LNCAP (cell line): ENCODE measurements around the gene KDELR3.

Experiments
- TF ChIP-seq, protein P1 (sequence below): fragments of 450-650 bp; IDR thresholded peaks from 2 replicates; pipeline ENCODE4 v1.5.1; 2017; ENCODE audit warnings: mild to moderate bottlenecking

KDELR3 gene

DNA sequence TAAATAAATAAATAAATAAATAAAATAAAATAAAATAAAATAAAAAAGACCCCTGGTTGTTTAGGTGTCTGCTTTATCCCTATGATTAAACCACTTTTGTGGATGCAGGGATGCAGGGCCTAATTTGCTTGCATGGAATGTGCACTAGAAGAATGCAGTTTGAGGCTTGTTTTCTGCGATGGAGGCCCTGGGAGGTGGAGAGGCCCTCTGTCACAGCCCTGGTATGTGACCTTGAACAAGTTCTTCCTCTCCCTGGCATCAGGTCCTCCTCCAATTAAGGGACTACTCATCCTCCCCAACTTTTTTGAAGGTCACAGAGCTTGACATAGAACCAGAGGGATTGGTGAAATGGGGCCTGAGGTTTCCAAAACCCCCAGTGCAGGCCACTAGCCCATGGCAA is 35.6 kb upstream of the KDELR3 start:
- TF ChIP-seq, protein P1, sequence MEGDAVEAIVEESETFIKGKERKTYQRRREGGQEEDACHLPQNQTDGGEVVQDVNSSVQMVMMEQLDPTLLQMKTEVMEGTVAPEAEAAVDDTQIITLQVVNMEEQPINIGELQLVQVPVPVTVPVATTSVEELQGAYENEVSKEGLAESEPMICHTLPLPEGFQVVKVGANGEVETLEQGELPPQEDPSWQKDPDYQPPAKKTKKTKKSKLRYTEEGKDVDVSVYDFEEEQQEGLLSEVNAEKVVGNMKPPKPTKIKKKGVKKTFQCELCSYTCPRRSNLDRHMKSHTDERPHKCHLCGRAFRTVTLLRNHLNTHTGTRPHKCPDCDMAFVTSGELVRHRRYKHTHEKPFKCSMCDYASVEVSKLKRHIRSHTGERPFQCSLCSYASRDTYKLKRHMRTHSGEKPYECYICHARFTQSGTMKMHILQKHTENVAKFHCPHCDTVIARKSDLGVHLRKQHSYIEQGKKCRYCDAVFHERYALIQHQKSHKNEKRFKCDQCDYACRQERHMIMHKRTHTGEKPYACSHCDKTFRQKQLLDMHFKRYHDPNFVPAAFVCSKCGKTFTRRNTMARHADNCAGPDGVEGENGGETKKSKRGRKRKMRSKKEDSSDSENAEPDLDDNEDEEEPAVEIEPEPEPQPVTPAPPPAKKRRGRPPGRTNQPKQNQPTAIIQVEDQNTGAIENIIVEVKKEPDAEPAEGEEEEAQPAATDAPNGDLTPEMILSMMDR: no peak

DNA sequence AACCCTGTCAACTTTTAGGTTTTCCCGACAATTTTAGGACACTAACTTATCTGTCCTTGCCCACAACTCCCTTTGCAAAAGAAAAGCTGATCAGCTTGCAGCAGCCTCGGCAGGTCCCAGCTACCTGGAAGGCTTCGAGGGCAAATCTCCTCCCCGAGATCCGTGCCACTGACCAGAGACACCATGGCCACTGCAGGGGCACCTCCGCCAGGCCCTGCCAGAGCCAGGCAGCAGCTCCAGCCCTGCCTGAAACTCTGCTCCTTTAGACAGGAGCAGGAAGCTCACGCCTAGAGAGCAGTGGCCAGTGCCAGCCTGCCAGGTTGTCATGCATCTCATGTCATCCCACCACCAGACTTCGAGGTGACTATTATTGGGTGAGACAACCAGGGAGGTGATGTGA is 34.0 kb upstream of the KDELR3 start:
- TF ChIP-seq, protein P1: no peak

DNA sequence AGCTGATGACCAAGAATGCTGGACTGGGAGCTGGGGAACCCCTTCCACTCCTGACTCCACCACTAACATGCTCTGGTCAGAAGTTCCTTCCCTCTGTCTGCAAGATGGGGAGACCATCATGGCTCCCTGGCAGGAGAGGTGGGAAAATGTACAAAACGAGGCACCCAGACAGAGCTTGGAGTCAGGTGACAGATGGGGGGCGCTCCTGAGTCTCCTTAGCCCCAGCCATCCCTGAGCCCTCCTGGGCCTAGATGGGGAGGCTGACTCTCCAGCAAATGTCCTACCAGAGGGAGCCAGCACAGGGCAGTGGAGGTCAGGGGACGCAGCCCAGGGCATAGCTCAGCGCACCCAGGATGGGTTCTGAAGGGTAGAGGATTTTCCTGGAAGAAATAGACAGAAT is 32.9 kb upstream of the KDELR3 start:
- TF ChIP-seq, protein P1: no peak

DNA sequence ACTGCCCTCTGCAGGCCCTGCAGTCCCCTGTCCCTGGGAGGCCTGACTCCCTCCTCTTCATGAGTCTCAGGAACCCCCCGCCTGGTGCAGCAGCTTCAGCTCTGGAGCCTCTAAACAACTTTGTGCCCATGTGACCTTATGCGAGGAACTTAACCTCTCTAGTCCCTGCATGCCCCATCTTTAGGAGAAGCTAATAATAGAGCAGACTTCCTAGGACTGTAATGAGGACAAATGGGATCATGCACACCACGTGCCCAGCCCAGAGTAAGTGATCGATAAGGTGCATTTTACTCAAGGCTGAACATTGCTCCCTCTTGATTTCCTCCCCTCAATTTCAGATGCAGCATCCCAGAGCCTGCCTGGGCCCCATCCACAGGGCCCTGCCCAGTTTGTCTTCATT is 31.9 kb upstream of the KDELR3 start:
- TF ChIP-seq, protein P1: no peak

DNA sequence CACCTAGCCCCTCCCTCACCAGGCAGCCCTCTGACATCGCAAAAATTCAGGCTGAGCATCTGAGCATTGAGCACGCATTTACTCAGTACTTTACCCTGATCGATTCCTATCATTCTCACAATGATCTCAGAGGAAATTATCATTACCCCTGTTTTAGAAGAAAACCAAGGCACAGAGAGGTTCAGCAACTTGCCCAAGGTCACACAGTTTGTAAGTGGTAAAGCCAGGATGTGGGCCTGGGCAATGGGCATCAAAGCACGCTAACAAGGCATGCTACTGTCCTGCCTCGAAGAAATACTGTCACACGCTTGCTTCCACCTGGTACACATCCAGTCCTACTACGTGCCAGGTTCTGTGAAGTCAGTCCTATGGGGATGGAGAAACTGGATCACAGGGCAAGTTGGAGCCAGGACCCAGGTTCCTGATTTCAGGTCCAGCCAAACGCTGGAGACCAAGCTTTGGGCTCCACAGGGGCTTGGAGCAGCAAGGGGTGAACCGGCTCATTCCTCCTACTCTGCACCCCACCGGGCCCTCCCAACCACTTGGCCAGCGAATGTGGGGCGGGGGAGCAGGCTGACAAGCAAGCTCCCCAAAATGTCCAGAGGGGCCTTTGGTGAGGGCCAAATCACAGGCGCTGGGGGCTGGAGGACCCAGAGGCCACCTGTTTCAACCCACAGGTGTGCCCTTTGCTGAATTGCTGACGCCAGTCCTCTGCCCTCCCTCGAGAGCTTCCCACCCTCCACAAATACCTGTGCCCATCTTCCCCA is 31.1 kb upstream of the KDELR3 start:
- TF ChIP-seq, protein P1: no peak

DNA sequence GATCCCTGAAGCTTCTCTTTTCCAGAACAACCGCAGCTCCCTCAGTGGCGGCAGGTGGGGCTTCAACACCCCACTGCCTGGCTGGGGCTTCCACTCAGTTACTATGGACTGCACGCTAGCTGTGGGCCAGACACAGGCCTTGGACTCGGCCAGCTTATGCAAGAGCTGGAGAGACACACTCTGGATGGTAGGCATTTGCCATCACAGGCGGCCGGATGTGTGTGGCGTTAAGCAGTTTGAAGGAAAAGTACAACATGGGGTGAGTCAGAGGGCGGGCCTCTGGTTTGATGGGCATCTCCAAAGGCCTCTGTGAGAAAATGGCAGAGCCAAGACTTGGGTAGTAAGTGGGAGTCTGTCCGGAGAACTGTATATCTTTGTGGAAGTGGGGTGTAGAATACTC is 30.5 kb upstream of the KDELR3 start:
- TF ChIP-seq, protein P1: no peak

DNA sequence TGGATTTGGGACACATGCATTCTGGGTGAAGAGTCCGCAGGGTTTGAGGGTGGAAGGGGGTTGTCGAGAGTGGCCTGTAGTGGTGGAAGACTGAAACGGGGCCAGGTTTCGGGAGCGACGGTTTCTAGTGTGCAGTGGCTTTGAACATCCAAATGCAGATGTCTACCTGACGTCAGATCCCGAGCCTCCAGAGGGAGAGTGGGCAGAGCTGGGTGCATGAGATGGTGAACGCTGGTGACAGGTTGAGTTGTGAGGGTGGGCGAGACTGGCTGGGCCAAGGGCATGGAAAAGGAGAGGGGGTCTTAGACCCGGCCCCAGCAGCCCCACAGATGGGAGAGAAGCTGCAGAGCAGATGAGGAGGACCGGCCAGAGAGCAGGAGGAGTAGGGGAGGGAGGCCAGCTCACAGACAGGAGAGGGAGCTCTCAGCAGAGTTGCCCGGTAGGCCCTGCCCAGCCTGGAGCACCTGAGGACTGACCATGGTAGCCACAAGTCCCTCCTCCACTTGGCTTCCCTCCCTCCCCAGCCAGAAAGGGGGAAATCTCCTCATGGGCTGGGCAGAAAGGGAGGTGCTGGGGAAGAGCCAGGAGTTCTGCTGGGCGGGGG is 27.0 kb upstream of the KDELR3 start:
- TF ChIP-seq, protein P1: no peak
